ENCODE results near the gene ITK.

- no peak for TF ChIP-seq POLR2AphosphoS5 (IDR thresholded peaks at IDR 0.05; ENCODE audit: low read depth)
- no peak for TF ChIP-seq CREB1 (CRISPR knock-in tag; IDR thresholded peaks at IDR 0.05; ENCODE audit: low read depth)
- TF ChIP-seq, protein P1, sequence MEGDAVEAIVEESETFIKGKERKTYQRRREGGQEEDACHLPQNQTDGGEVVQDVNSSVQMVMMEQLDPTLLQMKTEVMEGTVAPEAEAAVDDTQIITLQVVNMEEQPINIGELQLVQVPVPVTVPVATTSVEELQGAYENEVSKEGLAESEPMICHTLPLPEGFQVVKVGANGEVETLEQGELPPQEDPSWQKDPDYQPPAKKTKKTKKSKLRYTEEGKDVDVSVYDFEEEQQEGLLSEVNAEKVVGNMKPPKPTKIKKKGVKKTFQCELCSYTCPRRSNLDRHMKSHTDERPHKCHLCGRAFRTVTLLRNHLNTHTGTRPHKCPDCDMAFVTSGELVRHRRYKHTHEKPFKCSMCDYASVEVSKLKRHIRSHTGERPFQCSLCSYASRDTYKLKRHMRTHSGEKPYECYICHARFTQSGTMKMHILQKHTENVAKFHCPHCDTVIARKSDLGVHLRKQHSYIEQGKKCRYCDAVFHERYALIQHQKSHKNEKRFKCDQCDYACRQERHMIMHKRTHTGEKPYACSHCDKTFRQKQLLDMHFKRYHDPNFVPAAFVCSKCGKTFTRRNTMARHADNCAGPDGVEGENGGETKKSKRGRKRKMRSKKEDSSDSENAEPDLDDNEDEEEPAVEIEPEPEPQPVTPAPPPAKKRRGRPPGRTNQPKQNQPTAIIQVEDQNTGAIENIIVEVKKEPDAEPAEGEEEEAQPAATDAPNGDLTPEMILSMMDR (conservative IDR thresholded peaks at IDR 0.05; ENCODE audit: low read depth in 2 of 2) = no peak
- no peak for TF ChIP-seq EZH2 (IDR thresholded peaks at IDR 0.05; ENCODE audit: low read depth, unreplicated experiment)
- TF ChIP-seq, protein P2, sequence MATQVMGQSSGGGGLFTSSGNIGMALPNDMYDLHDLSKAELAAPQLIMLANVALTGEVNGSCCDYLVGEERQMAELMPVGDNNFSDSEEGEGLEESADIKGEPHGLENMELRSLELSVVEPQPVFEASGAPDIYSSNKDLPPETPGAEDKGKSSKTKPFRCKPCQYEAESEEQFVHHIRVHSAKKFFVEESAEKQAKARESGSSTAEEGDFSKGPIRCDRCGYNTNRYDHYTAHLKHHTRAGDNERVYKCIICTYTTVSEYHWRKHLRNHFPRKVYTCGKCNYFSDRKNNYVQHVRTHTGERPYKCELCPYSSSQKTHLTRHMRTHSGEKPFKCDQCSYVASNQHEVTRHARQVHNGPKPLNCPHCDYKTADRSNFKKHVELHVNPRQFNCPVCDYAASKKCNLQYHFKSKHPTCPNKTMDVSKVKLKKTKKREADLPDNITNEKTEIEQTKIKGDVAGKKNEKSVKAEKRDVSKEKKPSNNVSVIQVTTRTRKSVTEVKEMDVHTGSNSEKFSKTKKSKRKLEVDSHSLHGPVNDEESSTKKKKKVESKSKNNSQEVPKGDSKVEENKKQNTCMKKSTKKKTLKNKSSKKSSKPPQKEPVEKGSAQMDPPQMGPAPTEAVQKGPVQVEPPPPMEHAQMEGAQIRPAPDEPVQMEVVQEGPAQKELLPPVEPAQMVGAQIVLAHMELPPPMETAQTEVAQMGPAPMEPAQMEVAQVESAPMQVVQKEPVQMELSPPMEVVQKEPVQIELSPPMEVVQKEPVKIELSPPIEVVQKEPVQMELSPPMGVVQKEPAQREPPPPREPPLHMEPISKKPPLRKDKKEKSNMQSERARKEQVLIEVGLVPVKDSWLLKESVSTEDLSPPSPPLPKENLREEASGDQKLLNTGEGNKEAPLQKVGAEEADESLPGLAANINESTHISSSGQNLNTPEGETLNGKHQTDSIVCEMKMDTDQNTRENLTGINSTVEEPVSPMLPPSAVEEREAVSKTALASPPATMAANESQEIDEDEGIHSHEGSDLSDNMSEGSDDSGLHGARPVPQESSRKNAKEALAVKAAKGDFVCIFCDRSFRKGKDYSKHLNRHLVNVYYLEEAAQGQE (IDR thresholded peaks at IDR 0.05; ENCODE audit: unreplicated experiment) = no peak
- no peak for TF ChIP-seq EZH2phosphoT487 (IDR thresholded peaks at IDR 0.05; ENCODE audit: unreplicated experiment)
- no peak for TF ChIP-seq ZNF462 (CRISPR knock-in tag; IDR thresholded peaks at IDR 0.05)
- TF ChIP-seq ZNF114 (CRISPR knock-in tag; IDR thresholded peaks at IDR 0.05) = no peak
Measured at GRCh38 chr5:157213527-157214243, 33.0 kb downstream of the ITK start.
